H1 (cell line): ENCODE measurements around the gene LRRC8D. TPM values are rescaled to one million over a fixed set of nuclear protein-coding genes. Genes with fewer than 3 reads are reported as not detected.

Experiments used
- CTCF ChIA-PET: fragments of 300-600 bp; sonication (Branson Sonifier 250); formaldehyde crosslinking; loops from one replicate; lab custom pipeline; 2021; ENCODE audit not compliant: partially characterized antibody; lab: Charles Lee
- POLR2A ChIA-PET: fragments of 300-600 bp; sonication (Branson Sonifier 250); formaldehyde crosslinking; loops from one replicate; lab custom pipeline; 2021; ENCODE audit warnings: inconsistent platforms; ENCODE audit not compliant: partially characterized antibody; lab: Charles Lee
- DNase-seq, 2 experiments: peaks; one replicate each; pipeline versions ENCODE4 v3.0.0 to v3.0.0-alpha.2; 2010 to 2022; ENCODE audit warnings: low spot score in 2 of 2, low read depth in 1 of 2, mixed read lengths in 1 of 2
- FAIRE-seq: peaks from 2 replicates; lab custom pipeline; 2011; peaks lifted over from hg19 to GRCh38; lab: Jason Lieb, UNC
- H2AFZ ChIP-seq: 2 replicates; pipeline ENCODE4 v1.8.1; 2012; ENCODE audit warnings: low read length, inconsistent platforms
- H2AK5ac ChIP-seq: 2 replicates; pipeline ENCODE4 v1.6.1; 2013; ENCODE audit warnings: low read depth, low read length
- H2BK120ac ChIP-seq: replicated peaks from 2 replicates; pipeline ENCODE3; 2013; ENCODE audit warnings: low read depth, low read length, inconsistent platforms
- H2BK12ac ChIP-seq: 2 replicates; pipeline ENCODE4 v1.6.1; 2013; ENCODE audit warnings: low read depth, low read length
- H2BK15ac ChIP-seq: 2 replicates; pipeline ENCODE4 v1.6.1; 2013; ENCODE audit warnings: low read length
- H2BK20ac ChIP-seq: 2 replicates; pipeline ENCODE4 v1.6.1; 2013; ENCODE audit warnings: low read length
- H2BK5ac ChIP-seq: 2 replicates; pipeline ENCODE4 v1.6.1; 2013; ENCODE audit warnings: low read depth, low read length
- H3K14ac ChIP-seq: 2 replicates; pipeline ENCODE4 v1.6.1; 2013; ENCODE audit warnings: inconsistent platforms; ENCODE audit not compliant: insufficient read length
- H3K18ac ChIP-seq: 2 replicates; pipeline ENCODE4 v1.6.1; 2013; ENCODE audit warnings: low read length; ENCODE audit errors: extremely low read depth
- H3K23ac ChIP-seq: 2 replicates; pipeline ENCODE4 v1.6.1; 2013; ENCODE audit warnings: inconsistent platforms; ENCODE audit not compliant: insufficient read length
- H3K23me2 ChIP-seq: 2 replicates; pipeline ENCODE4 v1.6.1; 2013; ENCODE audit warnings: low read depth, low read length
- H3K27ac ChIP-seq: 2 replicates; pipeline ENCODE4 v1.6.1; 2011; ENCODE audit warnings: low read depth, low read length, inconsistent platforms
- H3K27me3 ChIP-seq, 4 experiments: replicated peaks in 1 of 4; 1 replicate in 1 of 4; 2 replicates in 3 of 4; pipeline versions ENCODE4 v1.6.1 to v1.8.1; 2011 to 2013; ENCODE audit warnings: low read length in 3 of 4, mild to moderate bottlenecking in 3 of 4, inconsistent platforms in 2 of 4, mixed read lengths in 2 of 4, moderate library complexity in 1 of 4; ENCODE audit not compliant: control insufficient read depth in 3 of 4, insufficient read depth in 3 of 4; ENCODE audit errors: extremely low read depth in 1 of 4
- H3K36me3 ChIP-seq, 4 experiments: 2 replicates each; pipeline versions ENCODE4 v1.6.1 to v1.8.1; 2011 to 2013; ENCODE audit warnings: mild to moderate bottlenecking in 4 of 4, low read length in 3 of 4, moderate library complexity in 2 of 4, control low read depth in 1 of 4, inconsistent platforms in 1 of 4; ENCODE audit not compliant: insufficient read depth in 4 of 4, control insufficient read depth in 2 of 4
- H3K4ac ChIP-seq: replicated peaks from 2 replicates; pipeline ENCODE3; 2013; ENCODE audit warnings: low read length, low read depth, mixed read lengths, inconsistent platforms; ENCODE audit not compliant: insufficient read length
- H3K4me1 ChIP-seq, 4 experiments: replicated peaks in 1 of 4; 1 replicate in 1 of 4; 2 replicates in 3 of 4; pipeline versions ENCODE4 v1.6.1 to v1.8.1; 2011 to 2013; ENCODE audit warnings: low read length in 3 of 4, inconsistent platforms in 2 of 4, mixed read lengths in 1 of 4; ENCODE audit not compliant: insufficient read depth in 4 of 4, control insufficient read depth in 3 of 4
- H3K4me2 ChIP-seq, 2 experiments: 2 replicates each; pipeline versions ENCODE4 v1.6.1 to v1.8.1; 2011 to 2013; ENCODE audit warnings: low read depth in 2 of 2, low read length in 2 of 2, control low read depth in 1 of 2, inconsistent platforms in 1 of 2, mild to moderate bottlenecking in 1 of 2; ENCODE audit not compliant: insufficient read depth in 1 of 2
- H3K4me3 ChIP-seq, 4 experiments: fragments of 200-600, 300-600 bp in 1 of 4; sonication (generic), shearing (Covaris generic), sonication (Bioruptor Twin) in 1 of 4; 2 replicates each; pipeline versions ENCODE4 v1.5.1 to v1.8.1; 2011 to 2016; ENCODE audit warnings: low read length in 4 of 4, low read depth in 3 of 4, control low read depth in 2 of 4, inconsistent platforms in 2 of 4, mild to moderate bottlenecking in 2 of 4, mixed read lengths in 1 of 4, moderate library complexity in 1 of 4; ENCODE audit not compliant: insufficient read depth in 2 of 4; ENCODE audit errors: extremely low read depth in 1 of 4
- H3K56ac ChIP-seq: replicated peaks from 2 replicates; pipeline ENCODE3; 2013; ENCODE audit warnings: low read depth, mild to moderate bottlenecking, mixed read lengths, low read length, inconsistent platforms; ENCODE audit not compliant: insufficient read length
- H3K79me1 ChIP-seq: 2 replicates; pipeline ENCODE4 v1.6.1; 2013; ENCODE audit warnings: low read depth, low read length, control low read depth
- H3K79me2 ChIP-seq, 2 experiments: 2 replicates each; pipeline versions ENCODE4 v1.6.1 to v1.8.1; 2012 to 2013; ENCODE audit warnings: low read length in 2 of 2, mild to moderate bottlenecking in 2 of 2, inconsistent platforms in 1 of 2; ENCODE audit not compliant: insufficient read depth in 2 of 2, control insufficient read depth in 1 of 2
- H3K9ac ChIP-seq, 4 experiments: replicated peaks in 1 of 4; 1 replicate in 1 of 4; 2 replicates in 3 of 4; pipeline versions ENCODE4 v1.6.1 to v1.8.1; 2011 to 2013; ENCODE audit warnings: low read depth in 3 of 4, low read length in 3 of 4, control low read depth in 2 of 4, mild to moderate bottlenecking in 2 of 4, moderate library complexity in 2 of 4, inconsistent platforms in 1 of 4; ENCODE audit errors: extremely low read depth in 1 of 4
- H3K9me3 ChIP-seq, 2 experiments: 2 replicates each; pipeline versions ENCODE4 v1.6.1 to v1.8.1; 2012 to 2013; ENCODE audit warnings: mild to moderate bottlenecking in 2 of 2, moderate library complexity in 2 of 2, control low read depth in 1 of 2, inconsistent platforms in 1 of 2, low read depth in 1 of 2, low read length in 1 of 2, mixed read lengths in 1 of 2; ENCODE audit not compliant: insufficient read depth in 2 of 2
- H4K20me1 ChIP-seq, 2 experiments: replicated peaks in 1 of 2; 2 replicates each; pipeline versions ENCODE3 to v1.8.1; 2011 to 2013; ENCODE audit warnings: inconsistent platforms in 2 of 2, low read length in 2 of 2, mild to moderate bottlenecking in 1 of 2; ENCODE audit not compliant: insufficient read depth in 2 of 2, control insufficient read depth in 1 of 2
- H4K5ac ChIP-seq: 2 replicates; pipeline ENCODE4 v1.6.1; 2013; ENCODE audit warnings: low read length, low read depth, mixed read lengths, inconsistent platforms; ENCODE audit not compliant: insufficient read length
- H4K8ac ChIP-seq: 2 replicates; pipeline ENCODE4 v1.8.0; 2013; ENCODE audit warnings: mild to moderate bottlenecking, moderate library complexity, low read length, inconsistent platforms; ENCODE audit not compliant: insufficient read depth; ENCODE audit errors: extremely low read depth
- H4K91ac ChIP-seq: replicated peaks from 2 replicates; pipeline ENCODE3; 2013; ENCODE audit warnings: low read length, mixed read lengths, inconsistent platforms; ENCODE audit not compliant: insufficient read length
- BACH1 ChIP-seq: IDR thresholded peaks from 2 replicates; pipeline ENCODE4 v1.6.1; 2012; ENCODE audit warnings: low read length, improper control_type of control experiment
- E2F6 ChIP-seq: IDR thresholded peaks from 2 replicates; pipeline ENCODE4 v1.6.1; 2012; ENCODE audit warnings: inconsistent platforms
- EGR1 ChIP-seq: IDR thresholded peaks from 2 replicates; pipeline ENCODE4 v1.6.1; 2011; ENCODE audit warnings: low read depth, low read length, borderline replicate concordance
- HDAC6 ChIP-seq: IDR thresholded peaks from one replicate; pipeline ENCODE4 v1.7.1; 2012; ENCODE audit warnings: low read depth, mild to moderate bottlenecking, inconsistent platforms, low read length, moderate library complexity
- JUN ChIP-seq: IDR thresholded peaks from 2 replicates; pipeline ENCODE4 v1.6.1; 2011; ENCODE audit warnings: low read depth, mild to moderate bottlenecking, improper control_type of control experiment, low read length
- RBBP5 ChIP-seq: IDR thresholded peaks from 2 replicates; pipeline ENCODE4 v1.7.1; 2012; ENCODE audit warnings: low read depth, mild to moderate bottlenecking, inconsistent platforms, low read length, moderate library complexity, borderline replicate concordance
- RFX5 ChIP-seq: IDR thresholded peaks from 2 replicates; pipeline ENCODE4 v1.6.1; 2011; ENCODE audit warnings: low read depth, low read length, improper control_type of control experiment, borderline replicate concordance
- SAP30 ChIP-seq: fragments of 300-600 bp; sonication (generic); IDR thresholded peaks from 2 replicates; pipeline ENCODE4 v1.7.1; 2012; ENCODE audit warnings: low read length, moderate library complexity, mild to moderate bottlenecking, inconsistent platforms; ENCODE audit not compliant: insufficient read depth, insufficient replicate concordance
- SIN3A ChIP-seq, 2 experiments: IDR thresholded peaks in 1 of 2; conservative IDR thresholded peaks in 1 of 2; 2 replicates each; pipeline ENCODE4 v1.6.1; 2011 to 2012; ENCODE audit warnings: low read length in 2 of 2, improper control_type of control experiment in 1 of 2, low read depth in 1 of 2, mild to moderate bottlenecking in 1 of 2
- SIRT6 ChIP-seq: IDR thresholded peaks from one replicate; pipeline ENCODE4 v1.7.1; 2012; ENCODE audit warnings: low read length, inconsistent platforms
- SP2 ChIP-seq: IDR thresholded peaks from 2 replicates; pipeline ENCODE4 v1.6.1; 2012; ENCODE audit warnings: mild to moderate bottlenecking, low read length, inconsistent platforms
- SP4 ChIP-seq: IDR thresholded peaks from 2 replicates; pipeline ENCODE4 v1.6.1; 2012; ENCODE audit warnings: low read length, inconsistent platforms
- TAF7 ChIP-seq: optimal IDR thresholded peaks from 2 replicates; pipeline ENCODE3; 2011; ENCODE audit warnings: low read depth, mild to moderate bottlenecking, inconsistent platforms, low read length, moderate library complexity, borderline replicate concordance
- TEAD4 ChIP-seq: IDR thresholded peaks from 2 replicates; pipeline ENCODE4 v1.6.1; 2012; ENCODE audit warnings: low read depth, low read length, inconsistent platforms, mixed read lengths
- polyA plus RNA-seq, 7 experiments: library from polyadenylated mRNA; depleted of rRNA in 3 of 7; stranded (reverse) in 5 of 7; unstranded in 2 of 7; fragments of >200 nt in 5 of 7; fragments of 200-250 nt in 2 of 7; gene quantifications; 1 replicate in 5 of 7; 2 replicates in 1 of 7; 4 replicates in 1 of 7; pipeline versions ENCODE4 v1.2.1 to v1.2.3, GENCODE V29; 2011 to 2013; ENCODE audit warnings: missing spikeins in 2 of 7, mixed read lengths in 2 of 7
- total RNA-seq: library from RNA; stranded (reverse); fragmentation: NEBNext Ultra II Directional; extraction: Animal tissue kit (Norgen Biotek cat#: 25700); gene quantifications from 2 replicates; pipeline ENCODE4 v1.2.1, GENCODE V29; 2021

LRRC8D gene
- total and polyA plus RNA-seq, 2 of the 8 experiments (the other 6 are each of a cell fraction or from before 2014, with no cell fraction given), result 42.0 to 58.5 TPM

DNA sequence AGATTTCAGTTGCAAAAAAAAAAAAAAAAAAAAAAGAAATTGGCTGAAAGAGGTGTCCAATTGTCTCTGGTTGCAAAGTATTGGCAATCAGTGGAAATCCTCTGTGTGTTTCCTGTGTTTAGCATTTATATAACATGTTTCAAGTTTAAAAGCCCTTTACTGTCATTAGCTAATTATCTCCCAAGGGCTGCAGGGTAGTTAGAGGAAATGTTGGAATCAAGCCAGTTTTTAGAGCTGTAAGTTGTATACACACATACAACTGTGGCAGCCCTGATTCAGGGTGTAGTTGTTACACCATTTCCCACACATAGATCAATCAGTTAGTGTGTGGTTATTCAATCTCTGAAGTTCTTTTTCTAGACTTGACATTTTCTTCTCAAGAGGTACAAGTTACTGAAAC lies 165.2 kb downstream of the LRRC8D start:
- H3K36me3 ChIP-seq, result no peaks in the 10 kb centered on the region
- ChIA-PET CTCF (interaction anchor here (0.6 to 9.6 kb wide), 13 partner anchors 11 to 326 kb away, joined by 3 to 78 read pairs (median 5); no protein-coding TSS in a partner anchor), POLR2A (no interaction called here)
- H3K4ac ChIP-seq, result no peak overlapping the region
- H3K9ac ChIP-seq, result no peak overlapping the region
- FAIRE-seq (no peak), DNase-seq (no peak)
- H4K91ac ChIP-seq, result no peak overlapping the region
- H4K8ac ChIP-seq, result no peak overlapping the region
- no peak overlapping the region for H2BK5ac ChIP-seq
- H2BK120ac ChIP-seq, result no peak overlapping the region
- no peak overlapping the region for H3K14ac ChIP-seq
- peaks cover 0 to 5% (median 0%) of the 10 kb centered on the region in 4 experiments; a peak in 1 of 7 replicates for H3K4me1 ChIP-seq
- no peak overlapping the region for H3K27ac ChIP-seq
- H3K4me2 ChIP-seq, result no peak overlapping the region
- H3K79me1 ChIP-seq, result no peaks in the 10 kb centered on the region
- H3K27me3 ChIP-seq, result no peaks in the 10 kb centered on the region
- peaks cover 0 to 7% of the 10 kb centered on the region in 2 experiments; a peak in 1 of 4 replicates for H3K9me3 ChIP-seq
- no peak overlapping the region for H3K23ac ChIP-seq
- 0 out of 2 replicates have a peak overlapping the region, but pooled peaks have one; percentile 31 for H2BK15ac ChIP-seq
- no peak overlapping the region for H2AK5ac ChIP-seq
- no peak overlapping the region for H4K5ac ChIP-seq
- no peak overlapping the region for H2BK20ac ChIP-seq
- TF ChIP-seq EGR1 (no peak), TEAD4 (no peak), SIN3A (conservative IDR thresholded peaks at IDR 0.05 in 1 of 2, IDR thresholded peaks at IDR 0.05 in 1 of 2; ENCODE audit: low read depth in 1 of 2, low read length in 2 of 2) (no peak), SAP30 (no peak), SIRT6 (no peak), HDAC6 (no peak), JUN (no peak), RBBP5 (no peak), E2F6 (no peak), SP4 (no peak), BACH1 (no peak), TAF7 (no peak), SP2 (no peak), RFX5 (no peak)
- no peaks in the 10 kb centered on the region for H3K23me2 ChIP-seq
- H3K56ac ChIP-seq, result no peak overlapping the region
- no peak overlapping the region for H2BK12ac ChIP-seq
- no peaks in the 10 kb centered on the region for H4K20me1 ChIP-seq
- no peak overlapping the region for H2AFZ ChIP-seq
- no peak overlapping the region for H3K18ac ChIP-seq
- H3K79me2 ChIP-seq, result no peaks in the 10 kb centered on the region
- no peak overlapping the region for H3K4me3 ChIP-seq
